ENCODE results near the gene MAPT. TPM values are rescaled to one million over a fixed set of nuclear protein-coding genes. Genes with fewer than 3 reads are reported as not detected.

Gene MAPT
- total and polyA plus RNA-seq, 2 of the 4 experiments (the other 2 are of a cell fraction) = 0.18 to 0.19 TPM

DNA sequence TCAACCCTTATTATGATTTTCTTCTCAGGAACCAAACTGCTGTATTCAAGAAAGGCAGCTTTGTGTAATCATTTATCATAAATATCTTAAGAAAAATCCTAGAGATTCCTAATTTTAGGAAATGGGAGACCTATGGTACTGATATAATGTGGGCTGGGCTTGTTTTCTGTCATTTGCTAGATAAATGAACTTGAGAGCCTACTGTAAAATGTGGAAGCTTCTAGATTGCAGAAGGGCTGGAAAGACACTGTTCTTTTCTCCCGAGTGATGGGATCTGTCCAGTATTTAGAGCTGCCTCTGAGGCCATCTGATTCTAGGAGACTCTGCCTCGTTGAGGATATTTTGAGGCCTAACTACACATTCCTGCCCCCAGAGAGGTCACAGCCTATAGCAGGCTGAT lies 84.8 kb downstream of the MAPT start:
- Histone ChIP-seq H3K27me3 (ENCODE audit: control insufficient read depth, insufficient read depth, low read length) (peaks cover 49% of the 10 kb centered on the region), H3K18ac (ENCODE audit: low read depth, low read length) (no peak overlapping the region), H3K9me3 (ENCODE audit: control insufficient read depth, insufficient read depth, low read length) (no peaks in the 10 kb centered on the region), H4K5ac (ENCODE audit: low read depth, low read length) (no peak overlapping the region), H3K36me3 (ENCODE audit: control insufficient read depth, insufficient read depth, low read length) (no peaks in the 10 kb centered on the region), H3K4me3 (ENCODE audit: insufficient read depth, low read depth, low read length) (no peak overlapping the region), H3K9me1 (ENCODE audit: insufficient read depth, low read length) (no peaks in the 10 kb centered on the region), H3K4ac (ENCODE audit: low read depth, low read length) (no peak overlapping the region), H3K23ac (ENCODE audit: low read depth, low read length) (no peak overlapping the region), H2AK9ac (replicated peaks; ENCODE audit: low read depth, low read length, poor library complexity) (no peak overlapping the region), H3K56ac (ENCODE audit: extremely low read depth, insufficient read depth, low read length) (no peak overlapping the region), H3K9ac (ENCODE audit: low read depth, low read length) (no peak overlapping the region), H4K20me1 (ENCODE audit: insufficient read depth, low read length) (no peaks in the 10 kb centered on the region), H2AK5ac (ENCODE audit: low read depth, low read length) (no peak overlapping the region), H3K4me1 (ENCODE audit: control insufficient read depth, insufficient read depth, low read length) (no peaks in the 10 kb centered on the region), H2BK20ac (ENCODE audit: low read depth, low read length) (no peak overlapping the region), H3K4me2 (ENCODE audit: low read depth, low read length) (no peak overlapping the region), H2AFZ (replicated peaks; ENCODE audit: low read length, poor library complexity) (no peak overlapping the region), H4K91ac (ENCODE audit: insufficient read depth, low read depth, low read length) (no peak overlapping the region), H3K27ac (ENCODE audit: insufficient read depth, low read length) (no peak overlapping the region), H3K14ac (replicated peaks; ENCODE audit: low read depth, low read length) (no peak overlapping the region), H2BK15ac (ENCODE audit: low read depth, low read length) (no peak overlapping the region), H2BK120ac (ENCODE audit: low read depth, low read length) (no peak overlapping the region), H4K8ac (ENCODE audit: low read depth in 2 of 2, low read length in 2 of 2) (no peak overlapping the region), H2BK5ac (ENCODE audit: low read depth, low read length, poor library complexity, severe bottlenecking) (no peak overlapping the region), H3K79me1 (ENCODE audit: low read depth in 1 of 2, low read length in 2 of 2) (no peaks in the 10 kb centered on the region)
- in situ Hi-C loops (cut with MboI; ENCODE audit: low sequenced_read_pairs) (no loop called here), dilution Hi-C loops (cut with HindIII; ENCODE audit: low sequenced_read_pairs, unreplicated experiment) (no loop called here), intact Hi-C loops (cut with micrococcal nuclease) (no loop called here)
- ATAC-seq (ENCODE audit: low read depth) (no peak; the same call in 1 of the 2 replicates), DNase-seq (no peak)
- CTCF ChIA-PET = interaction anchor here (0.6 to 1.3 kb wide), 2 partner anchors 12 to 30 kb away, joined by 3 read pairs; no protein-coding TSS in a partner anchor
- no CpG with 5 or more reads among the region's 2 CpGs for WGBS, 2 experiments (ENCODE audit: extremely low coverage in 2 of 2, insufficient read length in 1 of 2)
- POLR2A ChIA-PET (ENCODE audit: unreplicated experiment) = no interaction called here
- BruUV-seq (replicated peaks) = no TSS peak
- no peak for TF ChIP-seq POLR2A (IDR thresholded peaks at IDR 0.05; ENCODE audit: low read depth, low read length)

Data from IMR-90 (cell line).